GM12873 (cell line): ENCODE measurements around the gene UBE3C.

Source experiments
- CTCF ChIP-seq: IDR thresholded peaks from 2 replicates; pipeline ENCODE4 v1.5.1; 2012; ENCODE audit warnings: low read depth, mild to moderate bottlenecking, moderate library complexity, low read length, control low read depth; ENCODE audit not compliant: insufficient read depth; ENCODE audit errors: missing control alignments

Gene UBE3C

GRCh38 chr7:157282141-157282801 is 143.5 kb downstream of the UBE3C start:
- no peak for TF ChIP-seq CTCF

- TF ChIP-seq CTCF = no peak
Measured at GRCh38 chr7:157284229-157285014, 145.7 kb downstream of the UBE3C start.

DNA sequence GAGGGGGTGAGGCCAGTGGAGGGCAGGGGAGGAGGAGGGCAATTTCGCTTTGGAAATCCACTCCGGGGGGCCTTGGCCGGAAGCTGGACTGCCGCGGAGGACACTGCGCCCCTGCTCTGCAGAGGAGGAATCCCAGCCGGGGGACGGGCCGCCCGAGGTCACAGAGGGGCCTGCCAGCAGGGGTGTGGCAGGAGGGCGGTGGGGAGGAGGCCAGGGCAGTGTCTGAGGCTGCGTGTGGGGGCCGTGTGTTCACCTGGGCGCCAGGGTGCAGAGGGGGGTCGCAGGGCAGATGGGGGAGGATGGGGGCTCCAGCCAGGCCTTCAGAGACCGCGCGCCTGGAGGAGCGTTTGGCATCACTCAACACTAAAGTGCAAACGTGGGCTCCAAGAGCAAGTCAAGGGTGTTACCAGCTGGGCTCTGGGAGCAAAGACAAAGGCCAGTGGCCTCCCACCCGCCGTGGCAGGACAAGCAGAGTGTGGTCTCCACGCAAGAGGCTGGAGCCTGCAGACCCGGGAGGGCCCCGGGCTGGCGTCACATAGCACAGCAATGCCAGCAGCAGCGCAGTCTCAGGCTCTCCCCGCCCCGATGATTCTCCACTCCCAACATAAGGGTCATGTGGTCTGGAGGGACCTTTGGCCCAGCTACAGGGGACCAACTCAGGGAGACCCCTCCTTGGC is 152.8 kb downstream of the UBE3C start:
- no peak for TF ChIP-seq CTCF

- no peak for TF ChIP-seq CTCF
Measured at GRCh38 chr7:157292258-157292657, 153.5 kb downstream of the UBE3C start.

DNA sequence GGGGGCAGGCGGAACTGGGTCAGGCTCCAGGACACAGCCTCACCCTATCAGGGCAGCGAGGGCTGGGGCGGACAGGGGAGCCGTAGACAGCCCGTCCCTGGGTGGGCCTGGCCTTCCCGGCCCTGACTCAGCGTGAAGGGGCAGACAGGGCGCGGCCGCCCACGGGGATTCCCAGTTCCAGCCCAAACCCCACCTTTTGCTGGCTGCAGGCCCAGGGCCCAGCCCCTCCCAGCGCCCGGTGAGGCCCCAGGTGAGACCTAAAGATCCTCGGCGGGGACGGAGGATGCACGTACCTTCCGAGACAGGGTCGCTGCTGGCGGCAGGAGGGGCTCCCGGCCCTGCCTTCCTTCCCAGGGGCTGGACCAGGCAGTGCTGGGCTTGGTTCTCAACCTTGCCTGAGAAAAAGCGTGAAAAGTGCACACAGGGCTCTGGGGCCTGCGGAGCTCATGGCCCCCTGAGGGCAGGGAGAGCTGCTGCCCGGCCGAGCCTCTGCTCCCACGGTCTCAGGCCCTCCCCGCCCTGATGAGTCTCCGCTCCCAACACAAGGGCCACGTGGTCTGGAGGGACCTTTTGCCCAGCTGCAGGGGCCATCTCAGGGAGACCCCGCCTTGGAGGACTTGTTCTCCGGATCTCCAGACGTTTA is 154.2 kb downstream of the UBE3C start:
- no peak for TF ChIP-seq CTCF

- no peak for TF ChIP-seq CTCF
Measured at GRCh38 chr7:157293413-157293788, 154.7 kb downstream of the UBE3C start.

DNA sequence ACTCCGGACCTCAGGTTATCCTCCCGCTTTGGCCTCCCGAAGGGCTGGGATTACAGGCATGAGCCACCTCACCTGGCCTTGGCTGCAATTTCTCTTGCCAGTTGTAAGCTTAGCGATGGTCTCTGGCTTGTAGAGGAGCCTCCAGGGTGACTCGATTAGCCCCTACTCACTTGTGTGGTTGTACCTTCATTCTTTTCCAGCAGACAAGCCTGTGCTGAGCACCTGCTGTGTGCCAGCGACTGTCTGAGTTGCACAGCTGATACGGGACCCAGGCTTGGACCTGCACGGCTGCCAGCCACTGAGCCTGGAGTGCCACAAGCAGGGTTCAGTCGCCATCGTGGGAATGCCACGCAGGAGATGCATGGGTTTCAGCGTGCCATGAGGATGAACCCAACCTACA is 156.0 kb downstream of the UBE3C start:
- TF ChIP-seq CTCF = no peak
